ENCODE measurements around the gene AGPAT1.

DNA sequence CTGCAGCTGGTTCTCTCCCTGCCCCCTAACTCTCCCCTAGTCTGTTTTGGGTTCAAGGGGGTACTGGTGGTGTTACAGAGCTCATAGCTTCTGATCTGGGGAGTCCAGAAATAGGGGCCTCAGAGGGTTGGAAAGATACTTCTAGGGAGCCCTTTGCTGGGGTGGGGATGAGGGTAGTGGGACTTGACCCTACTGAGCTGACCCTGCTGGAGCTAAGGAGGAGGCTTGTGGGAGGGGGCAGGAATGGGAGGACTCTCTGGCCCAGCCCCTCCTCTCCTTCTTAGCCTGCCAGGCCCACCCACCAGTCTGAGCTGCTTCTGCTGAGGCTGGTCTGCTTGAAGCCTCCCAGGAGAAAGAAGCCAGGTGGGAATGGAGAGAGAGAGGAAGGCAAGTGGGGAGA, 11.6 kb downstream of the AGPAT1 start, which contains the start of gene EGFL8:
- TF ChIP-seq, protein P1, sequence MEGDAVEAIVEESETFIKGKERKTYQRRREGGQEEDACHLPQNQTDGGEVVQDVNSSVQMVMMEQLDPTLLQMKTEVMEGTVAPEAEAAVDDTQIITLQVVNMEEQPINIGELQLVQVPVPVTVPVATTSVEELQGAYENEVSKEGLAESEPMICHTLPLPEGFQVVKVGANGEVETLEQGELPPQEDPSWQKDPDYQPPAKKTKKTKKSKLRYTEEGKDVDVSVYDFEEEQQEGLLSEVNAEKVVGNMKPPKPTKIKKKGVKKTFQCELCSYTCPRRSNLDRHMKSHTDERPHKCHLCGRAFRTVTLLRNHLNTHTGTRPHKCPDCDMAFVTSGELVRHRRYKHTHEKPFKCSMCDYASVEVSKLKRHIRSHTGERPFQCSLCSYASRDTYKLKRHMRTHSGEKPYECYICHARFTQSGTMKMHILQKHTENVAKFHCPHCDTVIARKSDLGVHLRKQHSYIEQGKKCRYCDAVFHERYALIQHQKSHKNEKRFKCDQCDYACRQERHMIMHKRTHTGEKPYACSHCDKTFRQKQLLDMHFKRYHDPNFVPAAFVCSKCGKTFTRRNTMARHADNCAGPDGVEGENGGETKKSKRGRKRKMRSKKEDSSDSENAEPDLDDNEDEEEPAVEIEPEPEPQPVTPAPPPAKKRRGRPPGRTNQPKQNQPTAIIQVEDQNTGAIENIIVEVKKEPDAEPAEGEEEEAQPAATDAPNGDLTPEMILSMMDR (IDR thresholded peaks at IDR 0.05), result no peak
- TF ChIP-seq POLR2A (IDR thresholded peaks at IDR 0.05) (no peak), POLR2AphosphoS5 (IDR thresholded peaks at IDR 0.05) (no peak), EP300 (IDR thresholded peaks at IDR 0.05) (no peak)

Data from stomach (tissue), 4 donors.